DND-41 (cell line): Measurements from ENCODE around the gene ACTN1.

Source experiments
- CTCF ChIP-seq: IDR thresholded peaks from 2 replicates; pipeline ENCODE4 v1.5.1; 2012; ENCODE audit warnings: borderline replicate concordance, low read length, moderate library complexity, mild to moderate bottlenecking; ENCODE audit not compliant: poor library complexity, severe bottlenecking; ENCODE audit errors: extremely low read depth
- EZH2 ChIP-seq: IDR thresholded peaks from 3 replicates; pipeline ENCODE4 v1.6.1; 2012; ENCODE audit warnings: borderline replicate concordance, low read depth, mild to moderate bottlenecking, moderate library complexity, low read length, inconsistent platforms; ENCODE audit not compliant: severe bottlenecking

DNA sequence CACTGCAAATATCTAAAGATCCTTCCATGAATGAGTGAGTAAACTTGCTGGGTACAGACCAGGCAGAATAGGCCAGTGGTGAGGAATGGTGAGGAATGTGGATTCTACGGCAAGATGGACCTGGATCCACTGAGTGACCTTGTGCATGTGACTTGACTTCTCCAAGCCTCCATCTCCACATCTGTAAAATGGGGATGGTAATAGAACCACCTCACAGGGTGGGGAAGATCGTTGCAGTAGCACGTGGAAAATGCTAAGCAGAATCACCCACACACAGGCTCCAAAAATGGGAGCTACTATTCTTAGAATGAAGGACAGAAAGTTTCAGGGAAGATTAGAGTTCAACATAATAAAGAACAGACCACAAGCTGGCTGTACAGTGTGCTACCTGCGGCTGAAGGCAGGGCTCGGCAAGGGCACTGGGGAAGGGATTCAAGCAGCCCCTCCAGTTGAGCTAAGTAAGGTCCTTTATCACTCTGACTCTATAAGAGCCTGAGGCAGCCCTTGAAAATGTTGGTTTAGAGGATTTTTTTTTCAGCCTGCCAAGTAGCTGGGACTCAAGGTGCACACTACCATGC, 47.5 kb downstream of the ACTN1 start:
- no peak for TF ChIP-seq CTCF
- no peak for TF ChIP-seq EZH2
